Erythroblast (primary cell): Measurements from ENCODE around the gene LIPH.

Experiments used
- GATA1 ChIP-seq: IDR thresholded peaks from 2 replicates; pipeline ENCODE4 v1.6.1; 2011; ENCODE audit warnings: low read depth, mild to moderate bottlenecking, control low read depth, low read length, moderate library complexity
- POLR2A ChIP-seq: IDR thresholded peaks from 2 replicates; pipeline ENCODE4 v1.6.1; 2011; ENCODE audit warnings: mild to moderate bottlenecking, low read length

DNA sequence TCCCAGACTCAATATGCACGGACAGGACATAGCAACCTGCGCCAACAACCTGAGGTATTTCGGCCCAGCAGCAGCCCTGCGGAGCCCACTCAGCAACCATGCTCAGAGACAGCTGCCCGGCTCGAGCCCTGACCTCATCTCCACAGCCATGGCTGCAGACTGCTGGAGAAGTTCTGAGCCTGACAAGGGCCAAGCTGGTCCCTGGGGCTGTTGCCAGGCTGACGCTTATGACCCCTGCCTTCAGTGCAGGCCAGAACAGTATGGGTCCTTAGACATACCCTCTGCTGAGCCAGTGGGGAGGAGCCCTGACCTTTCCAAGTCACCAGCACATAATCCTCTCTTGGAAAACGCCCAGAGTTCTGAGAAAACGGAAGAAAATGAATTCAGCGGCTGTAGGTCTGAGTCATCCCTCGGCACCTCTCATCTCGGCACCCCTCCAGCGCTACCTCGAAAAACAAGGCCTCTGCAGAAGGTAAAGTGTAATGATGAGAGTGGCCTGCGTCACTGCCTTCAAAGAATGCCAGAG, 79.0 kb downstream of the LIPH start:
- TF ChIP-seq POLR2A (no peak), GATA1 (no peak)
